Activated CD4-positive, alpha-beta T cell treated with anti-CD3 and anti-CD28 coated beads for 4 hours (primary cell): Measurements from ENCODE around the gene ZNF618.

Source experiments
- DNase-seq, 2 donors: peaks; one replicate each; pipeline ENCODE4 v3.0.0-alpha.2; 2020

ZNF618 gene

DNA sequence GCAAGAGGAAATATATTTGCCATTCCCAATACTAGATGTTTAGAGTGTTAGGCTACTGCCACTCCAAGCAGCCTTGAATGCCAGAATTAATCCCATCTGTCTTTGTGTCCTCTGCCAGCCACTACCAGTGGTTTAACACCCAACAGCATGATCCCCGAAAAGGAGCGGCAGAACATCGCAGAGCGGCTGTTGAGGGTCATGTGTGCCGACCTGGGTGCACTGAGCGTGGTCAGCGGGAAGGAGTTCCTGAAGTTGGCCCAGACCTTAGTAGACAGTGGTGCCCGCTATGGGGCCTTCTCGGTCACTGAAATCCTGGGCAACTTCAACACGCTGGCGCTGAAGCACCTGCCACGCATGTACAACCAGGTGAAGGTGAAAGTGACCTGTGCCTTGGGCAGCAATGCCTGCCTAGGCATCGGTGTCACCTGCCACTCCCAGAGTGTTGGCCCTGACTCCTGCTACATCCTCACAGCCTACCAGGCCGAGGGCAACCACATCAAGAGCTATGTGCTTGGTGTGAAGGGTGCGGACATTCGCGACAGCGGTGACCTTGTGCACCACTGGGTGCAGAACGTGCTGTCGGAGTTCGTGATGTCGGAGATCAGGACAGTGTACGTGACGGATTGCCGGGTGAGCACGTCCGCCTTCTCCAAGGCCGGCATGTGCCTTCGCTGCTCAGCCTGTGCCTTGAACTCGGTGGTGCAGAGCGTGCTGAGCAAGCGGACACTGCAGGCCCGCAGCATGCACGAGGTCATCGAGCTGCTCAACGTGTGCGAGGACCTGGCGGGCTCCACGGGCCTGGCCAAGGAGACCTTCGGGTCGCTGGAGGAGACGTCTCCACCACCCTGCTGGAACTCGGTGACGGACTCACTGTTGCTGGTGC lies 172.7 kb downstream of the ZNF618 start:
- no peak for DNase-seq

DNA sequence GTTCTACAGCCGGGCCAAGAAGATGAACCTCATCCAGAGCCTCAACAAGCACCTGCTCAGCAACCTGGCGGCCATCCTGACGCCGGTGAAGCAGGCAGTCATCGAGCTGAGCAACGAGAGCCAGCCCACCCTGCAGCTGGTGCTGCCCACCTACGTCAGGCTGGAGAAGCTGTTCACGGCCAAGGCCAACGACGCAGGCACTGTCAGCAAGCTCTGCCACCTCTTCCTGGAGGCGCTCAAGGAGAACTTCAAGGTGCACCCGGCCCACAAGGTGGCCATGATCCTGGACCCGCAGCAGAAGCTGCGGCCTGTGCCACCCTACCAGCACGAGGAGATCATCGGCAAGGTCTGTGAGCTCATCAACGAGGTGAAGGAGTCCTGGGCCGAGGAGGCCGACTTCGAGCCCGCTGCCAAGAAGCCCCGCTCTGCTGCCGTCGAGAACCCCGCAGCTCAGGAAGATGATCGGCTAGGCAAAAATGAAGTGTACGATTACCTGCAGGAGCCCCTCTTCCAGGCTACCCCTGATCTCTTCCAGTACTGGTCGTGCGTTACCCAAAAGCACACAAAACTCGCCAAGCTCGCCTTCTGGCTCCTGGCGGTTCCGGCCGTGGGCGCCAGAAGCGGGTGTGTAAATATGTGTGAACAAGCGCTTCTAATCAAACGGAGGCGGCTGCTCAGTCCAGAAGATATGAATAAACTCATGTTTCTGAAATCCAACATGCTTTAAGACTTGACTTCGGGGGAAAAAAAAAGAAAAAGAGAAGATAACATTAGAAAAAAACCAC lies 173.5 kb downstream of the ZNF618 start:
- no peak for DNase-seq

DNA sequence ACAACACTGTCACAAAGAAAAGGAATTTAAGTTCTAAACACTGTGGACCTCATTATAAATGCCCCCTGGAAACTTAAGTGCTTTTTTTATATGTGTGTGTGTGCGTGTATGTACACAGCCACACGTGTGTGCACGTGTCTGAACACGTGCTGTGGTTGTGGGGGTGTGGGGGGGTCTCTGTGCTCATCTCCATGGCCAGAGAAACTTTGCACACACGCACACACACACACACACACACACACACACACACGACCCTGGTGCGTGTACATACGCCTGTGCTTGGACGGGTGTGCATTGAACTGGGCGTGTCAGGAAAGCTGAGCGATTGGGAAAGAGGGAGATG lies 174.1 kb downstream of the ZNF618 start:
- no peak for DNase-seq

DNA sequence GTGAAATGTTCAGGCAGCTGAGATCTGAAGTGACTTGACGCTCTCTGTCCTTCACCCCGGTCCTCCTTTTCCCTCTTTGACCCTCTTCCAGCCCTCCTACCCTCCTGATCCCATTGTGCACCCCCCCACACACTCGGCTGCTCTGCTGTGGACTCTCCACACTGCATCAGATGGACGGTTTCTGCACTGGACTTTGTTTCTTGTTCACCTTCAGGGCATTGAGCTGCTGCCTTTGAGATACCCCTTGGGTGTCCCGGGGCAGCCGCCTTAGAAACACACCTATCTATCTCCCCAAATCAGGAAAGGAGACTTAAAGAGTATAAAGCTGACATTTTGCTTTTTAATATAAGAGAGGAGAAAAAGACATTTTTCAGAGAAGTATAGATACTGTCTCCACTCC lies 174.5 kb downstream of the ZNF618 start:
- no peak for DNase-seq

DNA sequence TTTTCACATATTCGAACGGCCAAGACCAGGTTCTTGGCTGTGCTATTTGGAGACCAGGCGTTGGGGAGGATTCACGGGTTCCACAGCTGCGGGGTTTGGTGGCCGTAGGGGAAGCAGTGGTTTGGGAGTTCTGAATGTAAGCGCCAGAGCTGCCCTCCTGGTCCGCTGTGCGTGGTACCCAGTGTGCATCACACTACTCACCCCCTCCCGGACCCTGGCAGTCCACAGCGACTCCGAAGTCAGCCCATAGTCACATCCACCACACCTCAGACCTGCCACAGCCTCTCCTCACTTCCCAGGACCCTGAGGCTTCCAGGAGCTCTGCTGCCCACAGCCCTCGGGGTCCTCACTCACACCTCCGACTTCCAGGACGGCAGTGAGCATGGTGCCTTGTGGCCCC lies 175.2 kb downstream of the ZNF618 start:
- DNase-seq: no peak

DNA sequence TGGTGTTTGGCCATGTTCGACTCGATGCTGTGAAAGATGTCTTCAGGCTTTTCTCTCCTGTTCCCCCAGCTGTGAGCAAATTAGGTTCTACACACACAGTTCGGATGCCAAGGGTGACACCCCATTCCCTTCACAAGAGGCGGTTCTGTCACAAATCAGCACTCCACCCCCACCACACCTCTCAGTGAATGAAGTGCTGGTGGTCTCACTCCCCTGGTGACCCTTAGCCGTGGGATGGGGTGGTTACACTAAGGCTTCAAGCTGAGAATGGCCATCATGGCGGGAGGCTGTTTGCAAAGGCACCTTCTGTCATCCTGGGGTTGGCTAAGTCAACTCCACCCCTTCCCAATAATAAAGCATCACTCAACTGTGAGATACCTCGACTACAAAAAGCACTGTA lies 175.6 kb downstream of the ZNF618 start:
- no peak for DNase-seq

DNA sequence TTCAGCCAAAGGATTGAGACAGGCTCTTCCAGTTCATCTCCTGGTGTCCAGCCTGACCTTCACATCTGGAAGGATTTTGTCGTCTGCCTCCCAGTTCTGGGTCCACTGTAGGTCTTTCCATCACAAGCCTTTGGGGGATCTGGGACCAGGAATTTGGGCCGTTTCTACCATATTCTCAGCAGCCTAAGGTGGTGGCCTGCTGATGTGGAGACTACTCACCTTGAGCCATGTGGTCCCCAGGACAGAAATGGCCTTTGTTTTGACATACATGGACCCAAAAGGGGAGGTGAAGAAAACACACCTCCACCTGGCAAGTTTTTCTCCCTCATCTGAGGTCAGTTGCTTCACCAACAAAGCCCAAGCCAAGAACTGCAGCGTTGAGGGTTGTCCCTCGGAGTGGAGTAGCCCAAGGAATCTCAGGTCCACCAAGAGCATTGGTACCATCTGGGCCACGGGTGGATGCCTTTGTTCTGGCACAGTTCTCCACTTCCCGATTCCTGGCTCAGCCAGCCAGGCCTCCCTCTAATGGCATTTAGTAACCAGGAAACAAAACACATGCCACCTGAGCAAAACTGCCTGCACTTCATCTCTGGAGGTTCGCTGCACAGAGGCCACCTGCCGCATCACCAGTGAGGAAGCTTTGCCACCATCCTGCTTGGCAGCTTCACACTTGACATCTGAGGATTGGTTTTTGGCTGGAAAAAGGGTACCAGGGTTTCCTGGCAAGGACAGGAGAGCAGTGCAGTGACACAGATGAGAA lies 177.3 kb downstream of the ZNF618 start:
- no peak for DNase-seq

DNA sequence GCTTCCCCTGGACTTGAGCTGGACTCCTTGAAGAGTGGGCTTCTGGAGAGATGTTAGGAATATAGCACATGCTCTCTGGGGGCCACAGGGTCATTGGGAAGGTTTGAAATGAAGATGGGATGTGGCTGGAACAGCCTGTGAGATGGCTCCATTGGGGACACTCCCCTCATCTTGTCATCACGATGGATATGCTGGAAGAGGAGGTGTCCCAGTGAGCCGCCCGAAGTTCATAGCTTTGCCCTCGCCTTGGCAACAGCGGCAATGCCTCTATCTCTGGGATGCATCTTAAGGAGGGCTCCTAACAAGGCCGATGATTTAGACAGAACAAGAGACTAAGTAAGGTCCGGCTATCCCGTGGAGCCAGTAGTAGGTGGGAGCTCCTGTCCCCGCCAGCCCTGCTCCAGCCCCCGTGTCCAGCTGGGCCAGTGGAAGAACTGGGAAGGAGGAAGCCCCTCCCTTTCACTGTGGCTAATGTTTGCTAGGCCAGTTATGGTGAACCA lies 178.1 kb downstream of the ZNF618 start:
- no peak for DNase-seq

DNA sequence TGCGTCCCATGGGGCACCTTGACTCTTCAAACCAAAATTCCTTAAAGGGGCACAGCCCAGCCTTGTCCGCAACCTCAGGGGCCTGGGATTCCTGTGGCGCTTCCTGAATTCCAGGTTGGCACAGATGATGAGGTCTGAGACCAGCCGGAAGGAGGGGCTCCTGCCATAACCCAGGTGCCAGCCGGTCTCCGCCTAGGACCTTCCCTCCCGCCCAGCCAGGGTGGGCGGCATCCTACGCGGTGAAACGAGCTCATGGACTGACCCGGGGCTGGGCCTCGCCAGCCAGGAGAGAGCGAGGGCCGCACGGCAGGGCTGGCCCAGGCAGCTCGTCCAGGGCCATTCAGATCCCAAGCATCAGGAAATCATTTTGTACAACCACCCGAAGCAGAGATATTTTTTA lies 179.0 kb downstream of the ZNF618 start:
- DNase-seq: no peak

DNA sequence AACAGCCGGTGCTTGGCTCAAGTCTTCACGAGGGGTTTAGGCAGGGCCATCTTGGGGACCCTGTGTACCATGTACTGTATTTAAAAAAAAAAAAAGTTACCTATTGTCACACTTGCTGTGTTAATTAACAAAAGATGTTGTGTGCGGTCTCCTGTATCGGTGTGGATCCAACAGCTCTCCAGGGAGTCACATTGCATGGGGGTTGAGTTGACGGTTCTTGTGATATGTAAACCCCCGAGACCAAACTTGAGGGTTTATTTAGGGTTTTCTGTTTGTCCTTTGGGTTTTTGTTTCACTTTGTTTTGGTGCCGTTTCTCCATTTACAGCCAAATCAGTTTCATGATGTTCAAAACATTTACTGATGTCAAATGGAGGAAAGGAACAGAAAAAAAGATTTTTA lies 179.8 kb downstream of the ZNF618 start:
- DNase-seq: no peak

DNA sequence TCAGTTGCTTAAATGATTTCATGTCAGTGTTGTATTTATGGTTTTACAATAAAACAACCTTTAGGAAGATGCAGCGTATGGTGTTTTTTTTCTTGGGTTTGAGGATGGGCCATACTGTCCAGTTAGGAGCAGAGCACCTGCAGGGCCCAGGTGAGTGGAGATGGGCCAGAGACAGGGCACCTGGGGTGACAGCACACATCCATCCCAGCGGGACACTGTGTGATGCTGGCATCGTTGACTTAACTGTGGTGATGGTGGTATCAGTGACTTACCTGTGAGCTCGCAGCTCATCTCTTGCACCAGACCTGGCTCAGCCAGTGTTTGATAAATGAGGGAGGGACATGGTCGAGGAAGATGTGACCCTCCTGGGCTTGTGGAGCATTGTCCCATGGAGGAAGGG lies 180.4 kb downstream of the ZNF618 start:
- DNase-seq: no peak

DNA sequence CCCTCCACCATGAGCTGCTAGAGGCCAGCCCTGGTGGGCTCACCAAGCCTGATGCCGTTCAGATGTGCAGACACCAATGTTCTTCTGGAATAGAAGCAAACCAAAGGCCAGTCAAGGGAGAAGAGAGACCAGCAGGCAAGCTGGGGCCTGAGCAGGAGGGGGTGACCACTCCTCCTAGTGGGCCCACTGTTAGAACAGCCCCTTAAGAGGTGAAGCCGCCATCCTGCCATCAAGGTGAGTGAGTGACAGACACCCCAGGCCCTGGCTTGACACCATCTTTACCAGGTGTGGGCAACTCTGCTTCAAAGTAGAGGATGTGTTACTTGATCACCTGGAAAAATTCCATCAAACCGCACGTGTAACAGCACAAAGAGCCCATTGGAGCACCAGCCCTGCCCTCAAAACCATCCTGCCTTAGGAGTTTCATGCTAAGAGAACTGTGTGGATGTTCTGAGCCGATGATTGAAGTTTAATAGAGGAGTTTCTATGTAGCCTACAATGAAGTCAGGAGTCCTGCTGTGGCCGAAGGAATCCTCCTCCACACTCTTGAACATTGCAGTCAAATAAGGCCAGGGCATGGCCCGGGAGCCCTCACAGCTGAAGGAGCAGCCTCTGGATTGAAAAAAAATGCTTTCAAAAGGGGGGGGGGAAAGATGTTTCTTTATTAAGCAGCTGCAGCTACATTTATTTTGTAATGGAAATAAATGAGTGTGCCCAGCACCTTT lies 181.2 kb downstream of the ZNF618 start:
- no peak for DNase-seq

DNA sequence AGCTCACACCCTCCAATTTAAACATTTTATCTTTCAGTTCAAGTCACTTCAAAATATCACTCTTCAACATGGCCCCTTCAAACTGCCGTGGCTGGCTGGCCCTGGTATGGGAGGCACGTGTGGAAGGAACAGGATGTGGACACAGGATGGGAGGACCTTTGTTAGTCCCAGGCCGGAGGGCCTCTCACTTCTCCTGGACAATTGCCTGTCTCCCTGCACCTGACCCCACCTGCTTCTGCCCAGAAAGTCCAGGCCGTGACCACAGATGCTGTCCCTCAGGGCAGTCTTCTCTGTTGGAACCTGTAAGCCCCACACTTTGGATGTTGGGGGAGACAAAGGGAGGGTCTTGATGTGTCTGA lies 182.6 kb downstream of the ZNF618 start:
- DNase-seq: no peak

DNA sequence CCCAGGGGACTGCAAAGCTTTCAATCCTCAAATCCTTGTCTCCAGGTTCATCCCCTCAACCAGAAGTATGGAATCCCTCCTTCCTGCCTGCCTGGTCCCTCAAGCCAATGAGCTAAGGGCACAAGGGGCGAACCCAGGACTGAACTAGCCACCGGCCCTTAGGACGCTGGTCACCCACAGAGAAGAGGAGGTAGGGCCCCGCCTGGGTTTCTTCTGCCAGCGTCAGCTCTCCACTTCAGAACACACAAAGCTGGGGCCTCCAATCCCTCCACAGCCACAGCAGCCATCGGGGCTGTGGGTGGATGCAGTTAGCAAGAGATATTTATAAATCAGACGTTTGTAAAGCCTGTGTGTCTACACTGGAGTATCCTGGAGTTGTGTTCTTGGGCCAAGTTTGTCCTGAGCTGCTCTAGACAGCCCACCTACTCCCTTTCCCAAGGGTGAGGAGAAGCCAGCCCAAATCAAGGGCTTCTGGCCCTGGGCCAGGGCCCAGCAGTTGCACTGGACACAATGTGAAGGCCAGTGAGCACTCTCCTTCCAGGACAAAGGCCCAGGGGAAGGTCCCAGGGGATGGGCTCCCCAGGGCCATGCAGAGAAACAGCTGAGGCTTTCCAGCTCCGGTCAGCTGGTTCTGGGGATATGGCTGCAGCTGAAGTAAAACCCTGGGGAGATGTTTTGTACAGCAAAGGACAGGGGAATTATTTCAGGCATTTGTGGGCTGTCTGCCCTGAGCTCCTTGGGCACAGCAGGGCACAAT lies 183.1 kb downstream of the ZNF618 start:
- DNase-seq: no peak

DNA sequence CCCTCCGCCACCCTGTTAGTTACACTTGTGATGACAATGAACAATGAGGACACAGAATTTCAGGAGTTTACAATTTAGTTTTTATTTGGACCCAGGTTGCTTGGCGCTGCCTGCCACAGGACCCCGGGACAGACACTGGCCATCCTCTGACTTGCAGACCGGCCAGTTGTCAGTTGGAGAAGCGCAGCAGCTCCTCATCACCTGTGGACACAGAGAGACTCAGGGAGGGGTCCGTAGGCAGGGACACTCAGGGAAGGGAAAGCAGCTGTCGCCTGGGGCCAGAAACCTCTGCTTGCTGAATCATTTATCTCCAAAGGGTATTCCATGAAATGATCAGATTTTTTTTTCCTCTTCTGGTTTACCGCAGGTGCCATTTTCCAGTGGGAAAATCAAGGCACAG lies 184.0 kb downstream of the ZNF618 start:
- no peak for DNase-seq

DNA sequence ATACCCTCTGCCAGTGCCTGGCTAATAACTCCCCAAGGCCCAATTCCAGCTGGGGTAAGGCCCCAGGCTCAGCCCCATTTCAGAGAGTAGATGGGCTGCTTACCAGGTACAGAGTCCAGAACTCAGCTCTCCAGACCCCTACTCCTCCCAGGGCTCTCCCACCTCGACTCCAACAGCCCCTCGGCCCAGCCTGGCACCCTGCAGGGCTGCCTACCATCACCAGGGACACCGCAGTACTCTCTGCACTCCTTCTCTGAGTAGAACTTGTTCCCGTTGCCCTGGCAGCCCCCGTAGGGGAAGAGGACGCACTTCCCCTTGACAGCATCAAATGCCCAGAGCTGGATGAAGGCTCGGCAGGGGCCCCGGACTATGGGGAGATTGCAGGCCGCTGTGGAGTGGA lies 184.6 kb downstream of the ZNF618 start:
- DNase-seq: no peak

DNA sequence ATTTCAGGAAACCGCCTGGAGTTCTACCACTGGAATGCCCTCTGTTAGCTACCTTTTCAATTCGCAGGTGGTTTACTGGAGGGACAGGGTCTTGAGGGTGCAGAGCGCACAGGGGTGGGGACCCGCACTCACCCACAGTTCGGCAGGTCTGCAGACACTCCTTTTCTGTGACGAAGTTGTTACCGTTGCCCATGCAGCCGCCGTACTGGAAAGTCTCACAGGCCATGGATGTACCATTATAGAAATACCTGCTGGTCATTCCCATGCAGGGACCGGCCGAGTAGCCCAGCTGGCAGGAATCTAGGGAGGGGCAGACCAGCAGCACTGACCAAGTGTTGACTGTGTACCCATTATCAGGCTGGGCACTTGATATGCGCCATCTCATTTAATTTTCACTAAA lies 185.2 kb downstream of the ZNF618 start:
- no peak for DNase-seq

DNA sequence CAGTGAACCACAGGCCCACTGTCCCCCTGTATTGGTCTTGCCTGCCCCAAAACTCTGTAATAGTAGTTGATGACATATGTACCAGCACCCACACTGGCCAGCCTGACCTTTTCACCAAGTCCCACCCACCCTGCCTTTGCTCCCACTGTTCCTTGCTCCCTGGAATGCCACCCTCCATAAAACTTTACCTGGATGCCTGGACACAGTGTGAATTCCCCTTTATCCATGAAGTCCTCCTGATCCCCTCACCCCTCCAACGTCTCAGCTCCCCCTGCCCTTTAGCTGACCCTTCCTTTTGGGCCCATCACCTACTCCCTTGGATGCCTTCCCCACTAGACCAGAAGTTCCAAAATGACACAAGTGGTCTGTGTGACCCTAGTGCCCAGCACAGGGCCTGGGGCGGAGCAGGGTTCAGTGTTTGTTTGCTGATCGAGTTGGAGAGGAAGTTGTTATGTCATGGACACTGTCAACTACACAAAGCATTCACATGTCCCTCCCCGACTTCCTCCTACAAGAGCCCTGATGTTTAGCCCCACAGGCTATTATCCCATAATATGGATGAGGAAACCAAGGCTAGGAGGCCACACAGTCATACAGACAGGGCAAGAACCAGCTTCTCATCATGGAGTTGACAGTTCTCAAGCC lies 185.8 kb downstream of the ZNF618 start:
- no peak for DNase-seq

DNA sequence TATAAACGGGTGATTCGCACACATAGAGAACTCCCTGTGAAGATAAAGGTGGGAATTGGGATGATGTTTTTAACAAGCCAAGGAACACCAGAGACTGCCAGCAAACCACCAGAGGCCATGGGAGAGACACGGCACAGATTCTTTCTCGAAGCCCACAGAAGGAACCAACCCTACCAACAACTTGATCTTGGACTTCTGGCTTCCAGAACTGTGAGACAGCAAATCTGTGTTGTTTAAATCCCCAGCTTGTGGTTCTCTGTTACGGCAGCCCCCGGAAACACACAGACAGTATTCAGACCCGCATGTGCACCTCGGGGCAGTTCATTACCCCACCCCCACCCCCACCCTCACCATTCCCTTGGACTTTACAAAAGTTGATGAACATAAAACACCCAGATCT lies 189.2 kb downstream of the ZNF618 start:
- no peak for DNase-seq

DNA sequence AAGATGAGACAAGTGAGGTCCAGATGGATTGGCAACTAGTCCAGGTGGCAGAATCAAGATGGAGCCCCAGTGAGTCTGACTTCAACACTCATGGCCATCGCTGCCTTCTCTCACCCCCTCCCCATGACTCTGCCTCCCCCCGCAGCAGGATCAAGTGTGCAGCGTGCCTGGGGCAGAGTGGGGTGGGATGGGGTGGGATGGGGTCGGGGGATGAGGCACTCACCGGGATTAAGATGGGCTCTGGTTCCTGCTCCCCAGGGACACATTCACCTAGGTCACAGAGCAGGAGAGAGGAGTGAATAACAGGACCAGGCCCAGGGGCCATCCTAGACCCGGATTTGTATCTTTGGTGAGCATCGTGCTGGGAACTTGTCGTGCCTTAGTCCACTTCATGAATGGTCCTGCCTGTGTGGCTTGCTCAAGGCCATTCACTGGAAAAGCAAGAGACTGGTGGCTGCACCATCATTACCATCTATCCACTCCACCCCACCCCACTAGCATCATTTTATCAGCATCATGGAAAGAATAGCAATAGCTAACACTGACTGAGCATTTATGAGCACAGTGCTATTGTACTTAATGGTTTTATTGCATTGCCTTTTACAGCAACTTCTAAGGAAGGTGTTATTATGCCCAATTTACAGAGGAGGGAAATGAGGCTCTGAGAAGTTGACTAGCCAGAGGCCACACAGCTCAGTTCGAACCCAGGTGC lies 193.5 kb downstream of the ZNF618 start:
- DNase-seq: no peak
